Erythroblast (primary cell): ENCODE results near the gene SLCO2B1.

Source experiments
- GATA1 ChIP-seq: IDR thresholded peaks from 2 replicates; pipeline ENCODE4 v1.6.1; 2011; ENCODE audit warnings: low read depth, mild to moderate bottlenecking, control low read depth, low read length, moderate library complexity
- POLR2A ChIP-seq: IDR thresholded peaks from 2 replicates; pipeline ENCODE4 v1.6.1; 2011; ENCODE audit warnings: mild to moderate bottlenecking, low read length

DNA sequence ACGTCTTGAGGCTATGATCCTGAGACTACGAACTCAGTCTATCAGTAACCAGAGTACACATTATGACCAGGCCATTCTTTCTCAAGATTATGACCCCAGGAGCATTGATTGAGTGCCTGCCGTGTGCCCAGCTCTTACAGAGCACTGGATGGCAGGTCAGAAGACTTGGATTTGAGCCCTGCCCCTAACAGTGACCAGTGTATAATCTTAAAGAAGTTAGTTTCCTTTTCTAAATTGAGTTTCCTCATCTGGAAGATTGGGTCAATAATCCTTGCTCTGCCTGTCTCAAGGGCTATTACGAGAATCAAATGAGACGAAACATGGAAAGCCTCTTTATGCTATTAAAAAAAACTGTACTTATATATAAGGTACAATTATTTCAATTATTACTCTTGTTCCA lies 38.2 kb downstream of the SLCO2B1 start:
- TF ChIP-seq POLR2A: no peak
- no peak for TF ChIP-seq GATA1
